ENCODE measurements around the gene SPECC1. TPM values are rescaled to one million over a fixed set of nuclear protein-coding genes. Genes with fewer than 3 reads are reported as not detected.

Gene SPECC1
- total and polyA plus RNA-seq, 2 of the 13 experiments (the other 11 are each of a cell fraction or from before 2014, with no cell fraction given) = 2.3 to 6.9 TPM

DNA sequence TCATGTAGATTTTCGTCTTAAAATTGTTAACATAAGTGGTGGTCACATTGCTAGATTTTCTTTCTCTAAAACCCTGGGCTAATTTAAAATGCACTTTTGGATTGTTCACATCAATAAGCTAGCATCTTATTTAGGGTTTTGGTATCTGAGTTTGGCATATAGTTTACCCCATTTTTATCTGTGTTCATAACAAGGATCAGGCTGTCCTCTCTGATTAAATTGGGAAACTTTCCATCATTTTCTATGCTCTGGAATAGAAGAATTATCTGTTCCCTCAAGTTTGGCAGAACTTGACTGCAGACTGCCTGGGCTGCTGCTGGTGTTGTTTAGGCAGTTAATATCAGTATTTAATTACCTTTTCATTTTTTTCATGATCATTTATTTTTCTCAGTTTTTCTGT lies 1.8 kb downstream of the SPECC1 start:
- 4% methylated on average over 1 of the region's 1 CpG for WGBS (ENCODE audit: low lambda C conversion rate)
- Histone ChIP-seq H3K9me3 (ENCODE audit: low read length) (no peaks in the 10 kb centered on the region), H3K27ac (ENCODE audit: extremely low read length, insufficient read depth, low read length) (no peak overlapping the region), H3K4me3 (replicated peaks in 1 of 3; ENCODE audit: insufficient read depth in 1 of 3, low read depth in 2 of 3, low read length in 3 of 3) (no peak overlapping the region), H2AFZ (ENCODE audit: low read length) (no peak overlapping the region), H3K79me2 (ENCODE audit: insufficient read depth, low read length) (no peaks in the 10 kb centered on the region), H4K20me1 (ENCODE audit: insufficient read depth, low read length) (no peaks in the 10 kb centered on the region), H3K4me2 (ENCODE audit: low read depth, low read length) (no peak overlapping the region), H3K9ac (ENCODE audit: insufficient read depth, low read depth, low read length) (no peak overlapping the region), H3K36me3 (replicated peaks in 1 of 2; ENCODE audit: control insufficient read depth in 1 of 2, insufficient read depth in 2 of 2, low read length in 2 of 2) (no peaks in the 10 kb centered on the region), H3K27me3 (ENCODE audit: control insufficient read depth in 1 of 2, insufficient read depth in 2 of 2, low read length in 2 of 2) (peaks cover 2 to 29% of the 10 kb centered on the region in 2 experiments; a peak in 4 of 5 replicates), H3K4me1 (ENCODE audit: insufficient read depth, low read length) (peaks cover 20% of the 10 kb centered on the region)
- TF ChIP-seq MTA1 (CRISPR knock-in tag; IDR thresholded peaks at IDR 0.05; ENCODE audit: borderline replicate concordance) = no peak
- TF ChIP-seq ZNF674 (CRISPR knock-in tag; IDR thresholded peaks at IDR 0.05; ENCODE audit: low read depth) = no peak
- no peak for TF ChIP-seq CEBPB (IDR thresholded peaks at IDR 0.05; ENCODE audit: borderline replicate concordance, low read depth, low read length)
- DNase-seq (ENCODE audit: low spot score) (no peak), FAIRE-seq (no peak), ATAC-seq (no peak)
- in situ Hi-C loops (cut with HindIII; ENCODE audit: extremely low pct_ligation_motif_present, low pct_unique_long_range_greater_than_20kb) = no loop called here
- intact Hi-C loops (cut with micrococcal nuclease; ENCODE audit: unreplicated experiment) = no loop called here
- CTCF ChIA-PET (ENCODE audit: low intra/inter-chr PET ratio, low total read pairs) = no interaction called here
- POLR2A ChIA-PET = no interaction called here
- no TSS peak for BruUV-seq (replicated peaks)

DNA sequence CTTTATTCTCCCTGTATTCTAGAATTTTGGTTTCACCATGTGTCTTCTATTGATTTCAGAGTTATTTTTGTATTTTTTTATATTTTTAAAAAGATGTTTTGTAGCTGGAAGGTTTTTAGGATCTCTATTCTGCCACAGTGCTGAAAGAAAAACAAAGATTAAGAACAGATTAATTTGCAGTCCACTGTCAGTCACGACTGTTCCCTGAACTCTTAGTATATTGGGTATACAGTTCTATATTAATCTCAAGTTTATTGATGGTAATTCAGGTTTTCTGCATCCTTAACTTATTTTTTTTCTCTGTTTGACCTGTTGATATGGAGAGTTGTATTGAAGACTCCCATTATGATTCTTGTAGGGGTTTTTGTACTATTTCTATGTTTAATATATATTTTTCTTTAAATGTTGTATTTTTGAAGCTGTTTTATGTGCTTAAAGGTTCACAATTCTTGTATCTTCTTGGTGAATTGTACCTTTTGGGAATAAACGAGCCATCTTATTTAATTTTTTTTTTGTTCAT lies 2.9 kb downstream of the SPECC1 start:
- no peak overlapping the region for H3K27ac ChIP-seq (ENCODE audit: extremely low read length, insufficient read depth, low read length)
- no peak overlapping the region for H2AFZ ChIP-seq (ENCODE audit: low read length)
- no peak overlapping the region for H3K4me3 ChIP-seq (replicated peaks in 1 of 3; ENCODE audit: insufficient read depth in 1 of 3, low read depth in 2 of 3, low read length in 3 of 3)
- FAIRE-seq (no peak), ATAC-seq (no peak), DNase-seq (ENCODE audit: low spot score) (no peak)
- no peak overlapping the region for H3K4me2 ChIP-seq (ENCODE audit: low read depth, low read length)
- peaks cover 20% of the 10 kb centered on the region for H3K4me1 ChIP-seq (ENCODE audit: insufficient read depth, low read length)
- H3K9me3 ChIP-seq (ENCODE audit: low read length) = no peaks in the 10 kb centered on the region
- CTCF ChIA-PET (ENCODE audit: low intra/inter-chr PET ratio, low total read pairs) = no interaction called here
- no peaks in the 10 kb centered on the region for H3K36me3 ChIP-seq (replicated peaks in 1 of 2; ENCODE audit: control insufficient read depth in 1 of 2, insufficient read depth in 2 of 2, low read length in 2 of 2)
- no peak overlapping the region for H3K9ac ChIP-seq (ENCODE audit: insufficient read depth, low read depth, low read length)
- in situ Hi-C loops (cut with HindIII; ENCODE audit: extremely low pct_ligation_motif_present, low pct_unique_long_range_greater_than_20kb) (no loop called here), intact Hi-C loops (cut with micrococcal nuclease; ENCODE audit: unreplicated experiment) (no loop called here)
- H3K79me2 ChIP-seq (ENCODE audit: insufficient read depth, low read length) = no peaks in the 10 kb centered on the region
- peaks cover 2 to 21% of the 10 kb centered on the region in 2 experiments; a peak in 4 of 5 replicates for H3K27me3 ChIP-seq (ENCODE audit: control insufficient read depth in 1 of 2, insufficient read depth in 2 of 2, low read length in 2 of 2)
- POLR2A ChIA-PET = no interaction called here
- WGBS (ENCODE audit: low lambda C conversion rate) = 1% methylated on average over 2 of the region's 2 CpGs
- no peaks in the 10 kb centered on the region for H4K20me1 ChIP-seq (ENCODE audit: insufficient read depth, low read length)
- no TSS peak for BruUV-seq (replicated peaks)
- TF ChIP-seq ZNF33B (CRISPR knock-in tag; IDR thresholded peaks at IDR 0.05) (no peak), TOE1 (CRISPR knock-in tag; IDR thresholded peaks at IDR 0.05) (no peak), ZNF350 (CRISPR knock-in tag; IDR thresholded peaks at IDR 0.05; ENCODE audit: borderline replicate concordance, low read depth) (no peak), ATF1 (CRISPR knock-in tag; IDR thresholded peaks at IDR 0.05) (no peak), ZNF101 (CRISPR knock-in tag; IDR thresholded peaks at IDR 0.05; ENCODE audit: borderline replicate concordance, low read depth) (no peak), NFE2L1 (CRISPR knock-in tag; IDR thresholded peaks at IDR 0.05; ENCODE audit: borderline replicate concordance) (no peak), TGIF2 (CRISPR knock-in tag; IDR thresholded peaks at IDR 0.05) (no peak), ZNF256 (CRISPR knock-in tag; conservative IDR thresholded peaks at IDR 0.05) (no peak)
- TF ChIP-seq, protein P1, sequence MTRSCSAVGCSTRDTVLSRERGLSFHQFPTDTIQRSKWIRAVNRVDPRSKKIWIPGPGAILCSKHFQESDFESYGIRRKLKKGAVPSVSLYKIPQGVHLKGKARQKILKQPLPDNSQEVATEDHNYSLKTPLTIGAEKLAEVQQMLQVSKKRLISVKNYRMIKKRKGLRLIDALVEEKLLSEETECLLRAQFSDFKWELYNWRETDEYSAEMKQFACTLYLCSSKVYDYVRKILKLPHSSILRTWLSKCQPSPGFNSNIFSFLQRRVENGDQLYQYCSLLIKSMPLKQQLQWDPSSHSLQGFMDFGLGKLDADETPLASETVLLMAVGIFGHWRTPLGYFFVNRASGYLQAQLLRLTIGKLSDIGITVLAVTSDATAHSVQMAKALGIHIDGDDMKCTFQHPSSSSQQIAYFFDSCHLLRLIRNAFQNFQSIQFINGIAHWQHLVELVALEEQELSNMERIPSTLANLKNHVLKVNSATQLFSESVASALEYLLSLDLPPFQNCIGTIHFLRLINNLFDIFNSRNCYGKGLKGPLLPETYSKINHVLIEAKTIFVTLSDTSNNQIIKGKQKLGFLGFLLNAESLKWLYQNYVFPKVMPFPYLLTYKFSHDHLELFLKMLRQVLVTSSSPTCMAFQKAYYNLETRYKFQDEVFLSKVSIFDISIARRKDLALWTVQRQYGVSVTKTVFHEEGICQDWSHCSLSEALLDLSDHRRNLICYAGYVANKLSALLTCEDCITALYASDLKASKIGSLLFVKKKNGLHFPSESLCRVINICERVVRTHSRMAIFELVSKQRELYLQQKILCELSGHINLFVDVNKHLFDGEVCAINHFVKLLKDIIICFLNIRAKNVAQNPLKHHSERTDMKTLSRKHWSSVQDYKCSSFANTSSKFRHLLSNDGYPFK (CRISPR knock-in tag; IDR thresholded peaks at IDR 0.05; ENCODE audit: borderline replicate concordance) = no peak
- TF ChIP-seq, protein P2, sequence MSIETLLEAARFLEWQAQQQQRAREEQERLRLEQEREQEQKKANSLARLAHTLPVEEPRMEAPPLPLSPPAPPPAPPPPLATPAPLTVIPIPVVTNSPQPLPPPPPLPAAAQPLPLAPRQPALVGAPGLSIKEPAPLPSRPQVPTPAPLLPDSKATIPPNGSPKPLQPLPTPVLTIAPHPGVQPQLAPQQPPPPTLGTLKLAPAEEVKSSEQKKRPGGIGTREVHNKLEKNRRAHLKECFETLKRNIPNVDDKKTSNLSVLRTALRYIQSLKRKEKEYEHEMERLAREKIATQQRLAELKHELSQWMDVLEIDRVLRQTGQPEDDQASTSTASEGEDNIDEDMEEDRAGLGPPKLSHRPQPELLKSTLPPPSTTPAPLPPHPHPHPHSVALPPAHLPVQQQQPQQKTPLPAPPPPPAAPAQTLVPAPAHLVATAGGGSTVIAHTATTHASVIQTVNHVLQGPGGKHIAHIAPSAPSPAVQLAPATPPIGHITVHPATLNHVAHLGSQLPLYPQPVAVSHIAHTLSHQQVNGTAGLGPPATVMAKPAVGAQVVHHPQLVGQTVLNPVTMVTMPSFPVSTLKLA (IDR thresholded peaks at IDR 0.05) = no peak
